GM23338 (cell line): Measurements from ENCODE around the gene WFDC10B.

Experiments used
- EZH2 ChIP-seq: fragments of 200-600 bp; sonication (generic); IDR thresholded peaks from one replicate; pipeline ENCODE4 v1.8.0; 2017; ENCODE audit warnings: antibody characterized with exemption, mild to moderate bottlenecking, low read depth; ENCODE audit not compliant: unreplicated experiment
- POLR2AphosphoS5 ChIP-seq: IDR thresholded peaks from 2 replicates; pipeline ENCODE4 v1.6.1; 2016; ENCODE audit warnings: antibody characterized with exemption, low read depth
- TF ChIP-seq, protein P1 (sequence below): IDR thresholded peaks from one replicate; pipeline ENCODE4 v1.6.1; 2018; ENCODE audit warnings: antibody characterized with exemption; ENCODE audit not compliant: unreplicated experiment
- TF ChIP-seq, protein P2 (sequence below), 2 experiments: fragments of 200-600 bp in 1 of 2; sonication (generic) in 1 of 2; conservative IDR thresholded peaks; 2 replicates each; pipeline versions ENCODE4 v1.5.1 to v1.6.1; 2016 to 2017; ENCODE audit warnings: antibody characterized with exemption in 2 of 2, low read depth in 2 of 2, mild to moderate bottlenecking in 2 of 2, moderate library complexity in 1 of 2
- TF ChIP-seq, protein P3 (sequence below): fragments of 250-450 bp; sonication (Bioruptor Pico); IDR thresholded peaks from 2 replicates; pipeline ENCODE4 v1.5.0; 2020; ENCODE audit warnings: mild to moderate bottlenecking, moderate library complexity

DNA sequence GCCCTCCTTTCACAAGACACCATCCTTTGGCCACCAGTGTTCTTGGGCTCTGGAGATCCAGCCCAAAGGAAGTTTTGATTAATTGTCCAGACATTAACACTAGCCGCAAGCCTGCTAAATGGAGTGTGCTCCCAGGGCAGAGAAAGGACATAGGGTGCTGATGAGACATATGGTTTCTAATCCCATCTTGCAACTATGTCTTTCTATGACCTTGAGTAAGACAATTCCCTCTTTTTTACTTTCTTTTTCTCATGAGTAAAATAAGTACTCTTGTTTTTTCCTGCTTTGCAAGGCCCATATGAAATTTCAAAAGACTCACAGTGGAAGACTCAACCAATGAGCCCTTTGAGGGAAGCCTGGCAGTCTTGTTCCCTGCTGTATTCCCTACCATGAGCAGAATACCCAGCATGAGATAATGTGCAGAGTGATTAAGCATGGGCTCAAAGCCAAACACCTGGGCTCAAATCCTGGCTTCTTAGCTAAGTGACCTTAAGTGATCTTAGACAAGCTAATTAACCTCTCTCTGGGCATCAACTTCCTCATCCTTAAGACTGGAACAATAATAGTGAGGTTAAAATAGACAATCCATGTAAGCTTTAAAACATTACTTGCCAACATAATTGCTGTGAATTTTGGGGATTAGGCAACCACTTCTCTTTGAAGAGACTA, at the start of gene WFDC10B:
- TF ChIP-seq, protein P1, sequence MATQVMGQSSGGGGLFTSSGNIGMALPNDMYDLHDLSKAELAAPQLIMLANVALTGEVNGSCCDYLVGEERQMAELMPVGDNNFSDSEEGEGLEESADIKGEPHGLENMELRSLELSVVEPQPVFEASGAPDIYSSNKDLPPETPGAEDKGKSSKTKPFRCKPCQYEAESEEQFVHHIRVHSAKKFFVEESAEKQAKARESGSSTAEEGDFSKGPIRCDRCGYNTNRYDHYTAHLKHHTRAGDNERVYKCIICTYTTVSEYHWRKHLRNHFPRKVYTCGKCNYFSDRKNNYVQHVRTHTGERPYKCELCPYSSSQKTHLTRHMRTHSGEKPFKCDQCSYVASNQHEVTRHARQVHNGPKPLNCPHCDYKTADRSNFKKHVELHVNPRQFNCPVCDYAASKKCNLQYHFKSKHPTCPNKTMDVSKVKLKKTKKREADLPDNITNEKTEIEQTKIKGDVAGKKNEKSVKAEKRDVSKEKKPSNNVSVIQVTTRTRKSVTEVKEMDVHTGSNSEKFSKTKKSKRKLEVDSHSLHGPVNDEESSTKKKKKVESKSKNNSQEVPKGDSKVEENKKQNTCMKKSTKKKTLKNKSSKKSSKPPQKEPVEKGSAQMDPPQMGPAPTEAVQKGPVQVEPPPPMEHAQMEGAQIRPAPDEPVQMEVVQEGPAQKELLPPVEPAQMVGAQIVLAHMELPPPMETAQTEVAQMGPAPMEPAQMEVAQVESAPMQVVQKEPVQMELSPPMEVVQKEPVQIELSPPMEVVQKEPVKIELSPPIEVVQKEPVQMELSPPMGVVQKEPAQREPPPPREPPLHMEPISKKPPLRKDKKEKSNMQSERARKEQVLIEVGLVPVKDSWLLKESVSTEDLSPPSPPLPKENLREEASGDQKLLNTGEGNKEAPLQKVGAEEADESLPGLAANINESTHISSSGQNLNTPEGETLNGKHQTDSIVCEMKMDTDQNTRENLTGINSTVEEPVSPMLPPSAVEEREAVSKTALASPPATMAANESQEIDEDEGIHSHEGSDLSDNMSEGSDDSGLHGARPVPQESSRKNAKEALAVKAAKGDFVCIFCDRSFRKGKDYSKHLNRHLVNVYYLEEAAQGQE, result no peak
- TF ChIP-seq, protein P2, sequence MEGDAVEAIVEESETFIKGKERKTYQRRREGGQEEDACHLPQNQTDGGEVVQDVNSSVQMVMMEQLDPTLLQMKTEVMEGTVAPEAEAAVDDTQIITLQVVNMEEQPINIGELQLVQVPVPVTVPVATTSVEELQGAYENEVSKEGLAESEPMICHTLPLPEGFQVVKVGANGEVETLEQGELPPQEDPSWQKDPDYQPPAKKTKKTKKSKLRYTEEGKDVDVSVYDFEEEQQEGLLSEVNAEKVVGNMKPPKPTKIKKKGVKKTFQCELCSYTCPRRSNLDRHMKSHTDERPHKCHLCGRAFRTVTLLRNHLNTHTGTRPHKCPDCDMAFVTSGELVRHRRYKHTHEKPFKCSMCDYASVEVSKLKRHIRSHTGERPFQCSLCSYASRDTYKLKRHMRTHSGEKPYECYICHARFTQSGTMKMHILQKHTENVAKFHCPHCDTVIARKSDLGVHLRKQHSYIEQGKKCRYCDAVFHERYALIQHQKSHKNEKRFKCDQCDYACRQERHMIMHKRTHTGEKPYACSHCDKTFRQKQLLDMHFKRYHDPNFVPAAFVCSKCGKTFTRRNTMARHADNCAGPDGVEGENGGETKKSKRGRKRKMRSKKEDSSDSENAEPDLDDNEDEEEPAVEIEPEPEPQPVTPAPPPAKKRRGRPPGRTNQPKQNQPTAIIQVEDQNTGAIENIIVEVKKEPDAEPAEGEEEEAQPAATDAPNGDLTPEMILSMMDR (conservative IDR thresholded peaks at IDR 0.05; ENCODE audit: low read depth in 2 of 2), result no peak
- no peak for TF ChIP-seq EZH2
- TF ChIP-seq POLR2AphosphoS5, result no peak
- TF ChIP-seq, protein P3, sequence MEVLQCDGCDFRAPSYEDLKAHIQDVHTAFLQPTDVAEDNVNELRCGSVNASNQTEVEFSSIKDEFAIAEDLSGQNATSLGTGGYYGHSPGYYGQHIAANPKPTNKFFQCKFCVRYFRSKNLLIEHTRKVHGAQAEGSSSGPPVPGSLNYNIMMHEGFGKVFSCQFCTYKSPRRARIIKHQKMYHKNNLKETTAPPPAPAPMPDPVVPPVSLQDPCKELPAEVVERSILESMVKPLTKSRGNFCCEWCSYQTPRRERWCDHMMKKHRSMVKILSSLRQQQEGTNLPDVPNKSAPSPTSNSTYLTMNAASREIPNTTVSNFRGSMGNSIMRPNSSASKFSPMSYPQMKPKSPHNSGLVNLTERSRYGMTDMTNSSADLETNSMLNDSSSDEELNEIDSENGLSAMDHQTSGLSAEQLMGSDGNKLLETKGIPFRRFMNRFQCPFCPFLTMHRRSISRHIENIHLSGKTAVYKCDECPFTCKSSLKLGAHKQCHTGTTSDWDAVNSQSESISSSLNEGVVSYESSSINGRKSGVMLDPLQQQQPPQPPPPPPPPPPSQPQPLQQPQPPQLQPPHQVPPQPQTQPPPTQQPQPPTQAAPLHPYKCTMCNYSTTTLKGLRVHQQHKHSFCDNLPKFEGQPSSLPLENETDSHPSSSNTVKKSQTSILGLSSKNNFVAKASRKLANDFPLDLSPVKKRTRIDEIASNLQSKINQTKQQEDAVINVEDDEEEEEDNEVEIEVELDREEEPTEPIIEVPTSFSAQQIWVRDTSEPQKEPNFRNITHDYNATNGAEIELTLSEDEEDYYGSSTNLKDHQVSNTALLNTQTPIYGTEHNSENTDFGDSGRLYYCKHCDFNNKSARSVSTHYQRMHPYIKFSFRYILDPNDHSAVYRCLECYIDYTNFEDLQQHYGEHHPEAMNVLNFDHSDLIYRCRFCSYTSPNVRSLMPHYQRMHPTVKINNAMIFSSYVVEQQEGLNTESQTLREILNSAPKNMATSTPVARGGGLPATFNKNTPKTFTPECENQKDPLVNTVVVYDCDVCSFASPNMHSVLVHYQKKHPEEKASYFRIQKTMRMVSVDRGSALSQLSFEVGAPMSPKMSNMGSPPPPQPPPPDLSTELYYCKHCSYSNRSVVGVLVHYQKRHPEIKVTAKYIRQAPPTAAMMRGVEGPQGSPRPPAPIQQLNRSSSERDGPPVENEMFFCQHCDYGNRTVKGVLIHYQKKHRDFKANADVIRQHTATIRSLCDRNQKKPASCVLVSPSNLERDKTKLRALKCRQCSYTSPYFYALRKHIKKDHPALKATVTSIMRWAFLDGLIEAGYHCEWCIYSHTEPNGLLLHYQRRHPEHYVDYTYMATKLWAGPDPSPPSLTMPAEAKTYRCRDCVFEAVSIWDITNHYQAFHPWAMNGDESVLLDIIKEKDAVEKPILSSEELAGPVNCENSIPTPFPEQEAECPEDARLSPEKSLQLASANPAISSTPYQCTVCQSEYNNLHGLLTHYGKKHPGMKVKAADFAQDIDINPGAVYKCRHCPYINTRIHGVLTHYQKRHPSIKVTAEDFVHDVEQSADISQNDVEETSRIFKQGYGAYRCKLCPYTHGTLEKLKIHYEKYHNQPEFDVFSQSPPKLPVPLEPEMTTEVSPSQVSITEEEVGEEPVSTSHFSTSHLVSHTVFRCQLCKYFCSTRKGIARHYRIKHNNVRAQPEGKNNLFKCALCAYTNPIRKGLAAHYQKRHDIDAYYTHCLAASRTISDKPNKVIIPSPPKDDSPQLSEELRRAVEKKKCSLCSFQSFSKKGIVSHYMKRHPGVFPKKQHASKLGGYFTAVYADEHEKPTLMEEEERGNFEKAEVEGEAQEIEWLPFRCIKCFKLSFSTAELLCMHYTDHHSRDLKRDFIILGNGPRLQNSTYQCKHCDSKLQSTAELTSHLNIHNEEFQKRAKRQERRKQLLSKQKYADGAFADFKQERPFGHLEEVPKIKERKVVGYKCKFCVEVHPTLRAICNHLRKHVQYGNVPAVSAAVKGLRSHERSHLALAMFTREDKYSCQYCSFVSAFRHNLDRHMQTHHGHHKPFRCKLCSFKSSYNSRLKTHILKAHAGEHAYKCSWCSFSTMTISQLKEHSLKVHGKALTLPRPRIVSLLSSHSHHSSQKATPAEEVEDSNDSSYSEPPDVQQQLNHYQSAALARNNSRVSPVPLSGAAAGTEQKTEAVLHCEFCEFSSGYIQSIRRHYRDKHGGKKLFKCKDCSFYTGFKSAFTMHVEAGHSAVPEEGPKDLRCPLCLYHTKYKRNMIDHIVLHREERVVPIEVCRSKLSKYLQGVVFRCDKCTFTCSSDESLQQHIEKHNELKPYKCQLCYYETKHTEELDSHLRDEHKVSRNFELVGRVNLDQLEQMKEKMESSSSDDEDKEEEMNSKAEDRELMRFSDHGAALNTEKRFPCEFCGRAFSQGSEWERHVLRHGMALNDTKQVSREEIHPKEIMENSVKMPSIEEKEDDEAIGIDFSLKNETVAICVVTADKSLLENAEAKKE (CRISPR knock-in tag), result no peak
